CD8-positive, alpha-beta memory T cell (primary cell): ENCODE data around the gene GRK6. TPM values are rescaled to one million over a fixed set of nuclear protein-coding genes. Genes with fewer than 3 reads are reported as not detected.

Source experiments
- CTCF ChIA-PET: fragments of 350-600 bp; sonication (Branson Sonifier 250); formaldehyde crosslinking; loops from one replicate; lab custom pipeline; 2021; ENCODE audit warnings: antibody characterized with exemption; lab: Charles Lee
- POLR2A ChIA-PET: fragments of 350-600 bp; sonication (Branson Sonifier 250); formaldehyde crosslinking; loops from one replicate; lab custom pipeline; 2021; ENCODE audit warnings: antibody characterized with exemption; lab: Charles Lee
- DNase-seq, 5 donors: peaks; one replicate each; pipeline versions ENCODE4 v3.0.0 to v3.0.0-alpha.2; 2020 to 2022; ENCODE audit warnings: mixed read lengths in 1 of 5
- H3K27ac ChIP-seq: one replicate; pipeline ENCODE4 v1.7.0; 2013; ENCODE audit warnings: low read depth, mild to moderate bottlenecking, low read length, moderate library complexity
- H3K27me3 ChIP-seq: 2 replicates; pipeline ENCODE4 v1.7.0; 2013; ENCODE audit warnings: low read length, mild to moderate bottlenecking; ENCODE audit not compliant: insufficient read depth, poor library complexity, severe bottlenecking
- H3K36me3 ChIP-seq: 2 replicates; pipeline ENCODE4 v1.7.0; 2013; ENCODE audit warnings: mild to moderate bottlenecking, low read length, moderate library complexity; ENCODE audit not compliant: insufficient read depth
- H3K4me1 ChIP-seq: 2 replicates; pipeline ENCODE4 v1.7.0; 2013; ENCODE audit warnings: mild to moderate bottlenecking, low read length, moderate library complexity; ENCODE audit not compliant: insufficient read depth
- H3K4me3 ChIP-seq: 2 replicates; pipeline ENCODE4 v1.7.0; 2013; ENCODE audit warnings: mild to moderate bottlenecking, low read length
- H3K9me3 ChIP-seq: 2 replicates; pipeline ENCODE4 v1.7.0; 2013; ENCODE audit warnings: mild to moderate bottlenecking, low read length
- H3K27ac Mint-ChIP-seq, 8 donors: one replicate each; pipeline ENCODE4 v1.8.0; 2020 to 2021; ENCODE audit warnings: mixed read lengths in 8 of 8, mild to moderate bottlenecking in 6 of 8, inconsistent platforms in 3 of 8, moderate library complexity in 3 of 8
- H3K27me3 Mint-ChIP-seq, 2 donors: one replicate each; pipeline ENCODE4 v1.8.0; 2020 to 2021; ENCODE audit warnings: mixed read lengths in 2 of 2, mild to moderate bottlenecking in 1 of 2, moderate library complexity in 1 of 2
- H3K36me3 Mint-ChIP-seq, 3 donors: one replicate each; pipeline ENCODE4 v1.8.0; 2020 to 2021; ENCODE audit warnings: mixed read lengths in 3 of 3, inconsistent platforms in 1 of 3, mild to moderate bottlenecking in 1 of 3
- H3K4me1 Mint-ChIP-seq, 3 donors: one replicate each; pipeline ENCODE4 v1.8.0; 2020 to 2021; ENCODE audit warnings: mixed read lengths in 3 of 3, inconsistent platforms in 1 of 3, mild to moderate bottlenecking in 1 of 3
- H3K4me3 Mint-ChIP-seq, 7 donors: one replicate each; pipeline ENCODE4 v1.8.0; 2020 to 2021; ENCODE audit warnings: mixed read lengths in 7 of 7, mild to moderate bottlenecking in 6 of 7, moderate library complexity in 4 of 7, inconsistent platforms in 2 of 7
- H3K9me3 Mint-ChIP-seq, 5 donors: one replicate each; pipeline ENCODE4 v1.8.0; 2020 to 2022; ENCODE audit warnings: mixed read lengths in 5 of 5, mild to moderate bottlenecking in 3 of 5, moderate library complexity in 2 of 5, inconsistent platforms in 1 of 5
- polyA plus RNA-seq: library from polyadenylated mRNA; unstranded; fragments of 300-500 nt; fragmentation: Illumina TruSeq; gene quantifications from one replicate; pipeline ENCODE4 v1.2.3, GENCODE V29; 2021
- total RNA-seq, 2 experiments: library from RNA; stranded (reverse); gene quantifications; one replicate each; pipeline ENCODE4 v1.2.3, GENCODE V29; 2021

The GRK6 gene
- total and polyA plus RNA-seq, 3 experiments from 2014 or later, result 180 to 201 (median 185) TPM

GRCh38 chr5:177427919-177428573, 1.6 kb downstream of the GRK6 start:
- H3K4me1 Mint-ChIP-seq, result peaks cover 61 to 78% (median 63%) of the 10 kb centered on the region in 3 donors
- ChIA-PET CTCF (interaction anchor here (1.3 to 14.5 kb wide), 4 partner anchors 9 to 38 kb away, joined by 6 to 326 read pairs (median 164); partner anchors contain the start of genes PFN3 and PRR7), POLR2A (interaction anchor here (0.6 to 7.0 kb wide), 8 partner anchors 12 to 686 kb away, joined by 3 to 154 read pairs (median 12); partner anchors contain the start of gene PRR7)
- peak overlapping the region; percentile 88 for H3K4me3 ChIP-seq
- H3K36me3 ChIP-seq, result peaks cover 18% of the 10 kb centered on the region
- H3K9me3 Mint-ChIP-seq, result peaks cover 0 to 2% (median 0%) of the 10 kb centered on the region in 5 donors
- peak overlapping the region; percentile 93 for H3K27ac ChIP-seq
- H3K27me3 ChIP-seq, result no peaks in the 10 kb centered on the region
- H3K27me3 Mint-ChIP-seq, result peaks cover 0 to 4% of the 10 kb centered on the region in 2 donors
- DNase-seq, result peak in 1 of 5 donors; percentile 51
- H3K36me3 Mint-ChIP-seq, result peaks cover 0 to 39% (median 3%) of the 10 kb centered on the region in 3 donors
- H3K4me3 Mint-ChIP-seq, result peak overlapping the region; percentile 90 to 97 (median 94)
- peak overlapping the region; percentile 88 to 99 (median 96) for H3K27ac Mint-ChIP-seq
- H3K4me1 ChIP-seq, result peaks cover 76% of the 10 kb centered on the region
- no peaks in the 10 kb centered on the region for H3K9me3 ChIP-seq

DNA sequence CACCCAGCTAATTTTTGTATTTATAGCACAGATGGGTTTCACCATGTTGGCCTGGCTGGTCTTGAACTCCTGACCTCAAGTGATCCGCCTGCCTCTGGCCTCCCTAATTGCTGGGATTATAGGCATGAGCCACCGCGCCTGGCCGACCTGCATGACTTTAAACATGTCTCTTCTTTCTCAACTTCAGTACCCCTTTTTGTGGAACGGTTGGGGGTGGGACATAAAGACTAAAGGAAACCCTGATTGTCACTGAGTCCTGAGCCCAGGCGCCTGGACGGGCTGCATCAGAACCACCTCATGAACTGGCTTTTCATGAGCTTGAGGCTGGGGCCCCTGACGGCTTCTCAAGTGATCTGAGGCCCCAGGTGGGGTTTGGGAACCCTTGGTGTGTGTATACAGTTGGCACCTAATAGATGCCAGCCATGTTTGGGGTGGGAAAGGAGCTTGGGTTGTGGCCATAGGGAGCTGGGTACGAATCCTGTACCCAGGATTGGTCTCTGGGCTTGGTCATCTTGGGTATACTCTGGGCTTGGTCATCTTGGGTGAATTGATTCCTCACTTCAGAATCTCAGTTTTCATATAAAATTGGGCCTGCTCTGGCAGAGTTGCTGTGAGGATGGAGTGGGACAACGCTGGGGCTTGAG, 2.2 kb downstream of the GRK6 start:
- peak overlapping the region; percentile 90 to 97 (median 94) for H3K4me3 Mint-ChIP-seq
- H3K9me3 Mint-ChIP-seq, result peaks cover 0 to 2% (median 0%) of the 10 kb centered on the region in 5 donors
- H3K4me1 Mint-ChIP-seq, result peaks cover 63 to 85% (median 64%) of the 10 kb centered on the region in 3 donors
- H3K27me3 ChIP-seq, result no peaks in the 10 kb centered on the region
- peak overlapping the region; percentile 93 for H3K27ac ChIP-seq
- H3K36me3 Mint-ChIP-seq, result peaks cover 0 to 45% (median 3%) of the 10 kb centered on the region in 3 donors
- POLR2A ChIA-PET, result interaction anchor here (0.6 to 7.0 kb wide), 7 partner anchors 9 to 685 kb away, joined by 3 to 154 read pairs (median 5); partner anchors contain the start of gene PRR7
- CTCF ChIA-PET, result interaction anchor here (8.6 to 14.5 kb wide), 3 partner anchors 20 to 39 kb away, joined by 58 to 326 read pairs (median 270); partner anchors contain the start of genes PFN3 and PRR7
- H3K27ac Mint-ChIP-seq, result peak overlapping the region; percentile 88 to 99 (median 96)
- peaks cover 24% of the 10 kb centered on the region for H3K36me3 ChIP-seq
- H3K27me3 Mint-ChIP-seq, result peaks cover 0 to 4% of the 10 kb centered on the region in 2 donors
- no peak for DNase-seq
- no peaks in the 10 kb centered on the region for H3K9me3 ChIP-seq
- peak overlapping the region; percentile 88 for H3K4me3 ChIP-seq
- peaks cover 82% of the 10 kb centered on the region for H3K4me1 ChIP-seq

GRCh38 chr5:177429248-177430040, 3.0 kb downstream of the GRK6 start:
- Mint-ChIP-seq H3K27ac (peak overlapping the region; percentile 88 to 99 (median 96)), H3K9me3 (peaks cover 0 to 2% (median 0%) of the 10 kb centered on the region in 5 donors), H3K4me1 (peaks cover 67 to 87% (median 70%) of the 10 kb centered on the region in 3 donors), H3K27me3 (peaks cover 0 to 4% of the 10 kb centered on the region in 2 donors), H3K4me3 (peak overlapping the region; percentile 90 to 97 (median 94)), H3K36me3 (peaks cover 0 to 52% (median 3%) of the 10 kb centered on the region in 3 donors)
- Histone ChIP-seq H3K4me3 (peak overlapping the region; percentile 88), H3K27ac (peak overlapping the region; percentile 93), H3K4me1 (peaks cover 87% of the 10 kb centered on the region), H3K36me3 (peaks cover 32% of the 10 kb centered on the region), H3K9me3 (no peaks in the 10 kb centered on the region), H3K27me3 (no peaks in the 10 kb centered on the region)
- peak; percentile 65 to 91 (median 80) for DNase-seq
- POLR2A ChIA-PET, result interaction anchor here (0.7 to 7.0 kb wide), 8 partner anchors 9 to 893 kb away, joined by 3 to 154 read pairs (median 4); partner anchors contain the start of gene PRR7
- CTCF ChIA-PET, result interaction anchor here (1.1 to 14.5 kb wide), 5 partner anchors 19 to 113 kb away, joined by 3 to 326 read pairs (median 58); partner anchors contain the start of genes PFN3 and PRR7

DNA sequence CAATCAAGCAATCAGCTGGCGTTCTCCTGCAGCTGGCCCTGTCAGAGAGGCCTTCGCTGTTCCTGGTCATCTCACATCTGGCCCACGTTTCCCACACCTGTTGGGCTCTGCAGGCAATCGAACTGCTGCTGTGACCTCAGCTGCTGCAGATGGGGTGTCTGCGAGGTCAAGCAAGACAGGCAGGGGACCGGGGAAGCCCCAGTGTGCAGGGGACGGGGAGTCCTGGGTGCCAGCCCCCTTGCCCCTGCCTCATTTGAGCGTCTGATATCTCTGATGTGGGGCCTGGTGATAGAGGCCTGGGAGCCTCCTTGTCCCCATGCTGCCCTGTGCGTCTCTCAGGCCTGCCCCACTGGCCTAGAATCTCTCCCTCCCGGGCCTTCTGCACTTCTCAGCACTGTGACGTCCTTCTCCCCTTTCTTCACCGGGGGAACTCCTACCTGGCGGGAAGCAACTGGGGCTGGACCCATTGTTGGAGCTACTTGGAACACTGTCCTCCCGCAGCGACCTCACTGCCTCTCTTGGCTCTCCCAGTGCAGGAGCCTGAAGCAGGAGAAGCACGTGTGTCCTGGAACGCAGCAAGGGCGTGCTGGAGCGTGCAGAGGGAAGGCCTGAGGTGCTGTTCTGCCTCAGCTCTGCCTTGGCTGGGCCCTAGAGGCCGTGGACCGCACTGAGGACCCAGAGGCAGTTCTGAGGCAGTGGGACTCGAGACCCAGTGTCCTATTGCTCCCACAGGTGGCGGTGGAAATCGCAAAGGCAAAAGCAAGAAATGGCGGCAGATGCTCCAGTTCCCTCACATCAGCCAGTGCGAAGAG, 3.9 kb downstream of the GRK6 start:
- H3K27ac Mint-ChIP-seq, result peak overlapping the region; percentile 81 to 99 (median 96)
- Histone ChIP-seq H3K36me3 (peaks cover 39% of the 10 kb centered on the region), H3K9me3 (no peaks in the 10 kb centered on the region), H3K27me3 (no peaks in the 10 kb centered on the region), H3K4me1 (peaks cover 87% of the 10 kb centered on the region), H3K4me3 (peak overlapping the region; percentile 88), H3K27ac (peak overlapping the region; percentile 93)
- peaks cover 66 to 87% (median 67%) of the 10 kb centered on the region in 3 donors for H3K4me1 Mint-ChIP-seq
- ChIA-PET POLR2A (interaction anchor here (0.7 to 7.0 kb wide), 8 partner anchors 15 to 894 kb away, joined by 3 to 154 read pairs (median 6); partner anchors contain the start of genes F12, LMAN2 and PRR7), CTCF (interaction anchor here (1.1 to 14.5 kb wide), 5 partner anchors 18 to 114 kb away, joined by 3 to 326 read pairs (median 58); partner anchors contain the start of genes PFN3 and PRR7)
- peak in 1 of 5 donors; percentile 49 for DNase-seq
- H3K4me3 Mint-ChIP-seq, result peak overlapping the region; percentile 90 to 97 (median 94)
- peaks cover 0 to 60% (median 3%) of the 10 kb centered on the region in 3 donors for H3K36me3 Mint-ChIP-seq
- peaks cover 0 to 2% (median 0%) of the 10 kb centered on the region in 5 donors for H3K9me3 Mint-ChIP-seq
- peaks cover 0 to 4% of the 10 kb centered on the region in 2 donors for H3K27me3 Mint-ChIP-seq

DNA sequence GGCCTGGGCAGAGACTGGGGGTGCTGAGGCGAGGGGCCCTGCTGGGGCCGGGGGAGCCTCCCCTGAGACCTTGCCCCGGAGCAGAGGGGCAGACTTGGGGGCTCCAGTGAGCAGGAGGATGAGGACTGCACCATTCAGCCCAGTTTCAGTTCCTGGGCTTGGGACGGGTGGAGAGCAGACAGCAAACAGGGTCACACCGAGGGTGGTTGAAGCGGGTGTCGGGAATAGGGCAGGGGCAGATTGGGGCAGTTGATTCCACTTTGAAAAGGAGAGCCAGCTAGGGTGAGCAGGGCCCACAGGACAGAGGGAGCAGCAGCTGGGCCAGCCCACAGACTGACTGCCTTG, 4.5 kb downstream of the GRK6 start:
- H3K27me3 ChIP-seq, result no peaks in the 10 kb centered on the region
- H3K4me3 Mint-ChIP-seq, result peak overlapping the region; percentile 80 to 97 (median 94)
- peaks cover 0 to 66% (median 3%) of the 10 kb centered on the region in 3 donors for H3K36me3 Mint-ChIP-seq
- peak overlapping the region; percentile 88 for H3K4me3 ChIP-seq
- peaks cover 60 to 86% (median 62%) of the 10 kb centered on the region in 3 donors for H3K4me1 Mint-ChIP-seq
- H3K36me3 ChIP-seq, result peaks cover 43% of the 10 kb centered on the region
- CTCF ChIA-PET, result interaction anchor here (0.6 to 14.5 kb wide), 7 partner anchors 17 to 112 kb away, joined by 3 to 326 read pairs (median 5); partner anchors contain the start of genes PFN3 and PRR7
- DNase-seq, result no peak
- H3K27ac ChIP-seq, result peak overlapping the region; percentile 93
- peak overlapping the region; percentile 81 to 99 (median 95) for H3K27ac Mint-ChIP-seq
- H3K27me3 Mint-ChIP-seq, result peaks cover 0 to 4% of the 10 kb centered on the region in 2 donors
- POLR2A ChIA-PET, result interaction anchor here (0.9 to 7.0 kb wide), 7 partner anchors 15 to 79 kb away, joined by 3 to 154 read pairs (median 7); partner anchors contain the start of genes F12, LMAN2 and PRR7
- H3K9me3 ChIP-seq, result no peaks in the 10 kb centered on the region
- H3K9me3 Mint-ChIP-seq, result peaks cover 0 to 2% (median 0%) of the 10 kb centered on the region in 5 donors
- peaks cover 88% of the 10 kb centered on the region for H3K4me1 ChIP-seq

DNA sequence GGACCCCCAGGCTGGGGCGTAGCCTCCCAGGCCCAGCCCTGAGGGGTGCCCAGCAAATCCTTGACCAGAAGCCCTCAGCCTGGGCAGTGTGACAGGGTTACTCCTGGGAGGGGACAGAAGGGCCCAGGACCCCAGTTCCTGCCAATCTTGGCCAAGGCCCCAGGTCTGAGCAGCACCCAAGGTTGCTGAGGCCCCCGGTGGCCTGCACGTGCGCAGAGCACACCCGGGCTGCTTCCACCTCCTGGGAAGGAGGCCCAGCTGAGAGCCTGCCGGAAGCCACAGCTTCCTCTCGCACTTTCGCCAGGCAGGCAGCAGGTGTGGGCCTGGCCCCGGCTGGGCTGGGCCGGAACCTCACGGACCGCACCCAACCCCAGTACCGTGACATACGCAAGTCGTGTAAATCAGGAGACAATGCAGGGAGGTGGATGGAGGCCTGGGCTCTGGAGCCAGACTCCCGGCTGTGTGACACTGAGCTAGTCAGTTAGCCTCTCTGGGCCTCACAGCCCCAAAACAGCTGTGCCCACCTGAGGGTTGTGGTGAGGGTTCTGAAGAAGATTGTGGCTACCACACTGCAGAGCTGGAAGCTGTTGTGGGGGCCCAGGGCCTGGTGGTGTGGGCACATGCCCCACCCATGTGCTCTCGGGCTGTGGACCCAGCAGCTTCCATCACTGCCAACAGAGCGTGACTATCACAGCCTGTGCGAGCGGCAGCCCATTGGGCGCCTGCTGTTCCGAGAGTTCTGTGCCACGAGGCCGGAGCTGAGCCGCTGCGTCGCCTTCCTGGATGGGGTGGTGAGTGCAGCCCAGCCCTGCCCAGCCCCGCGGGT, 5.1 kb downstream of the GRK6 start:
- H3K27me3 Mint-ChIP-seq, result peaks cover 0 to 4% of the 10 kb centered on the region in 2 donors
- peak overlapping the region; percentile 81 to 99 (median 95) for H3K27ac Mint-ChIP-seq
- Histone ChIP-seq H3K4me1 (peaks cover 92% of the 10 kb centered on the region), H3K4me3 (peak overlapping the region; percentile 88), H3K27me3 (no peaks in the 10 kb centered on the region), H3K27ac (peak overlapping the region; percentile 93), H3K36me3 (peaks cover 46% of the 10 kb centered on the region), H3K9me3 (no peaks in the 10 kb centered on the region)
- H3K36me3 Mint-ChIP-seq, result peaks cover 0 to 66% (median 3%) of the 10 kb centered on the region in 3 donors
- peak; percentile 63 to 88 (median 78) for DNase-seq
- peak overlapping the region; percentile 80 to 97 (median 94) for H3K4me3 Mint-ChIP-seq
- ChIA-PET CTCF (interaction anchor here (0.6 to 14.5 kb wide), 10 partner anchors 9 to 122 kb away, joined by 3 to 326 read pairs (median 4); partner anchors contain the start of genes PFN3 and PRR7), POLR2A (interaction anchor here (0.8 to 7.0 kb wide), 14 partner anchors 8 to 80 kb away, joined by 3 to 154 read pairs (median 4); partner anchors contain the start of genes F12, LMAN2, PRR7 and SLC34A1)
- peaks cover 58 to 88% (median 60%) of the 10 kb centered on the region in 3 donors for H3K4me1 Mint-ChIP-seq
- peaks cover 0 to 2% (median 0%) of the 10 kb centered on the region in 5 donors for H3K9me3 Mint-ChIP-seq
